Activated T-helper 1 cell treated with anti-CD3 and anti-CD28 coated beads, Interleukin-12 subunit alpha, Interleukin-12 subunit beta, Interleukin-2, Interleukin-4 antibody, amounts not matched to agents 30 ng/mL and 10 ng/mL and 1 ng/mL, durations not matched to agents 14 hours and 24 hours and 36 hours (primary cell): ENCODE results near the gene OR14A2. TPM values are rescaled to one million over a fixed set of nuclear protein-coding genes. Genes with fewer than 3 reads are reported as not detected.
"Not testable (repeated sequence)": the region's sequence is repeated elsewhere in the genome, so short reads cannot be mapped to it uniquely, and the experiment has no call there.

ENCODE experiments used
- DNase-seq: peaks from one replicate; pipeline ENCODE4 v3.0.0; 2021; ENCODE audit warnings: low spot score
- H3K27ac Mint-ChIP-seq: one replicate; pipeline ENCODE4 v1.8.0; 2021; ENCODE audit warnings: mild to moderate bottlenecking, mixed read lengths
- H3K27me3 Mint-ChIP-seq: one replicate; pipeline ENCODE4 v1.8.0; 2022; ENCODE audit warnings: mild to moderate bottlenecking, moderate library complexity, mixed read lengths; ENCODE audit not compliant: insufficient read depth
- H3K36me3 Mint-ChIP-seq: one replicate; pipeline ENCODE4 v1.8.0; 2021; ENCODE audit warnings: low read depth, mixed read lengths
- H3K4me1 Mint-ChIP-seq: one replicate; pipeline ENCODE4 v1.8.0; 2021; ENCODE audit warnings: low read depth, mixed read lengths
- H3K4me3 Mint-ChIP-seq: one replicate; pipeline ENCODE4 v1.8.0; 2021; ENCODE audit warnings: mild to moderate bottlenecking, moderate library complexity, mixed read lengths
- H3K9me3 Mint-ChIP-seq: one replicate; pipeline ENCODE4 v1.8.0; 2021; ENCODE audit warnings: mixed read lengths
- intact Hi-C: fragments of 100-400 bp; cut with micrococcal nuclease; formaldehyde crosslinking; loops from one replicate; pipeline ENCODE4 v1.15.1; 2024
- total RNA-seq: library from RNA; stranded (reverse); gene quantifications from 2 replicates; pipeline ENCODE4 v1.2.3, GENCODE V29; 2022

The OR14A2 gene
- total RNA-seq, 1 donor from 2014 or later: not detected

- intact Hi-C loops: no loop called here
- H3K27me3 Mint-ChIP-seq: no peaks in the 10 kb centered on the region
- H3K4me3 Mint-ChIP-seq: no peak overlapping the region
- no peak for DNase-seq
- no peaks in the 10 kb centered on the region for H3K36me3 Mint-ChIP-seq
- no peak overlapping the region for H3K27ac Mint-ChIP-seq
- no peaks in the 10 kb centered on the region for H3K4me1 Mint-ChIP-seq
- H3K9me3 Mint-ChIP-seq: no peaks in the 10 kb centered on the region
These were observed 34.2 kb downstream of the OR14A2 start for GRCh38 chr1:247713753-247714152.

- H3K27ac Mint-ChIP-seq, H3K4me3 Mint-ChIP-seq, intact Hi-C loops, H3K4me1 Mint-ChIP-seq, DNase-seq, H3K9me3 Mint-ChIP-seq, H3K27me3 Mint-ChIP-seq, H3K36me3 Mint-ChIP-seq: not testable (repeated sequence)
These were observed 37.3 kb downstream of the OR14A2 start for GRCh38 chr1:247710681-247711080.

- no peak for DNase-seq
- Mint-ChIP-seq H3K27me3 (no peaks in the 10 kb centered on the region), H3K4me3 (no peak overlapping the region), H3K36me3 (no peaks in the 10 kb centered on the region), H3K27ac (no peak overlapping the region), H3K4me1 (no peaks in the 10 kb centered on the region), H3K9me3 (peaks cover 3% of the 10 kb centered on the region)
- intact Hi-C loops: no loop called here
These were observed 46.6 kb downstream of the OR14A2 start for GRCh38 chr1:247701338-247701737.

GRCh38 chr1:247681288-247681897 lies 66.5 kb downstream of the OR14A2 start:
- intact Hi-C loops: loop anchor here (5.0 kb wide), 1 partner anchor 176 kb away; the partner anchor contains the start of gene TRIM58
- Mint-ChIP-seq H3K9me3 (no peaks in the 10 kb centered on the region), H3K36me3 (no peaks in the 10 kb centered on the region)

GRCh38 chr1:247680171-247680570 lies 67.8 kb downstream of the OR14A2 start:
- H3K4me1 Mint-ChIP-seq: no peaks in the 10 kb centered on the region
- H3K27ac Mint-ChIP-seq: no peak overlapping the region
- no peak for DNase-seq
- no peak overlapping the region for H3K4me3 Mint-ChIP-seq
- no peaks in the 10 kb centered on the region for H3K27me3 Mint-ChIP-seq
- H3K36me3 Mint-ChIP-seq: no peaks in the 10 kb centered on the region
- intact Hi-C loops: loop anchor here (5.0 kb wide), 1 partner anchor 177 kb away; the partner anchor contains the start of gene TRIM58
- no peaks in the 10 kb centered on the region for H3K9me3 Mint-ChIP-seq

More at GRCh38 chr1:247681288-247681897, 66.5 kb downstream of the OR14A2 start:
- no peak overlapping the region for H3K4me3 Mint-ChIP-seq
- no peak overlapping the region for H3K27ac Mint-ChIP-seq
- no peak for DNase-seq
- no peaks in the 10 kb centered on the region for H3K4me1 Mint-ChIP-seq
- peaks cover 3% of the 10 kb centered on the region for H3K27me3 Mint-ChIP-seq

- intact Hi-C loops: loop anchor here (5.0 kb wide), 1 partner anchor 178 kb away; the partner anchor contains the start of gene TRIM58
These were observed 68.3 kb downstream of the OR14A2 start, which contains the start of gene OR13G1 for GRCh38 chr1:247679639-247680038. TSS of gene OR13G1 (minus strand) at chr1:247679739. CDS start at chr1:247673041, 6,698 bp downstream.

More at GRCh38 chr1:247679639-247680038, 68.3 kb downstream of the OR14A2 start, which contains the start of gene OR13G1:
- Mint-ChIP-seq H3K4me3 (no peak within 1 kb of the TSS), H3K4me1 (no peaks in the 10 kb centered on the region), H3K36me3 (no peaks in the 10 kb centered on the region), H3K27ac (no peak within 1 kb of the TSS), H3K27me3 (no peaks in the 10 kb centered on the region), H3K9me3 (no peaks in the 10 kb centered on the region)
- DNase-seq: no peak

Other genes with a start within 250 kb of the OR14A2 start
- gene OR2C3, start 211.7 kb downstream of the OR14A2 start, total RNA-seq: not detected in 2 replicates
- 0.16 TPM in 1 of 2 replicates, not detected in the other for gene GCSAML, start 199.0 kb downstream of the OR14A2 start, total RNA-seq
- not detected in 2 replicates for gene OR2G2, start 159.8 kb downstream of the OR14A2 start, total RNA-seq
- not detected in 2 replicates for gene OR2G3, start 142.6 kb downstream of the OR14A2 start, total RNA-seq
- not detected in 2 replicates for gene OR13G1, start 68.4 kb downstream of the OR14A2 start, total RNA-seq
- gene OR6F1, start 31.5 kb downstream of the OR14A2 start, total RNA-seq: not detected in 2 replicates
- gene OR14K1, start 9.5 kb downstream of the OR14A2 start, total RNA-seq: not detected in 2 replicates
- gene OR1C1, start 12.4 kb upstream of the OR14A2 start, total RNA-seq: not detected in 2 replicates
- gene OR14A16, start 76.0 kb upstream of the OR14A2 start, total RNA-seq: not detected in 2 replicates
- gene OR11L1, start 93.8 kb upstream of the OR14A2 start, total RNA-seq: not detected in 2 replicates
- 0.32 and 0.36 TPM in 2 replicates for gene TRIM58, start 109.0 kb upstream of the OR14A2 start, total RNA-seq
- gene OR2W3, start 147.4 kb upstream of the OR14A2 start, total RNA-seq: 0.22 TPM in 1 of 2 replicates, not detected in the other
- not detected in 2 replicates for gene OR2T8, start 172.1 kb upstream of the OR14A2 start, total RNA-seq
- gene OR2AJ1, start 176.7 kb upstream of the OR14A2 start, total RNA-seq: not detected in 2 replicates
- 0.21 TPM in 1 of 2 replicates, not detected in the other for gene OR2L8, start 200.7 kb upstream of the OR14A2 start, total RNA-seq
- gene OR2AK2, start 217.1 kb upstream of the OR14A2 start, total RNA-seq: not detected in 2 replicates